SJCRH30 (cell line): ENCODE results near the gene NUP85. TPM values are rescaled to one million over a fixed set of nuclear protein-coding genes. Genes with fewer than 3 reads are reported as not detected.
"Not testable (repeated sequence)": the region's sequence is repeated elsewhere in the genome, so short reads cannot be mapped to it uniquely, and the experiment has no call there.

ENCODE experiments used
- DNase-seq, 2 experiments: peaks; one replicate each; pipeline ENCODE4 v3.0.0-alpha.2; 2015 to 2020
- H3K27ac ChIP-seq: fragments of 250-450 bp; sonication (Bioruptor Pico); 2 replicates; pipeline ENCODE4 v1.5.1; 2020; ENCODE audit warnings: mild to moderate bottlenecking, moderate library complexity
- H3K27me3 ChIP-seq: fragments of 250-450 bp; sonication (Bioruptor Pico); 2 replicates; pipeline ENCODE4 v1.5.1; 2020; ENCODE audit warnings: mild to moderate bottlenecking, moderate library complexity
- H3K36me3 ChIP-seq: fragments of 250-450 bp; sonication (Bioruptor Pico); 2 replicates; pipeline ENCODE4 v1.5.1; 2020; ENCODE audit warnings: mild to moderate bottlenecking, moderate library complexity
- H3K4me1 ChIP-seq: fragments of 250-450 bp; sonication (Bioruptor Pico); 2 replicates; pipeline ENCODE4 v1.5.1; 2020; ENCODE audit warnings: mild to moderate bottlenecking, moderate library complexity
- H3K4me3 ChIP-seq: fragments of 250-450 bp; sonication (Bioruptor Pico); 2 replicates; pipeline ENCODE4 v1.5.1; 2020; ENCODE audit warnings: mild to moderate bottlenecking, moderate library complexity
- H3K9me3 ChIP-seq: fragments of 250-450 bp; sonication (Bioruptor Pico); replicated peaks from 2 replicates; pipeline ENCODE4 v1.5.1; 2020; ENCODE audit warnings: mild to moderate bottlenecking, moderate library complexity
- total RNA-seq: library from RNA; depleted of rRNA; stranded (reverse); fragments of >200 nt; shearing (Covaris generic); gene quantifications from 2 replicates; pipeline ENCODE4 v1.2.3, GENCODE V29; 2014; rRNA removed

Gene NUP85, protein sequence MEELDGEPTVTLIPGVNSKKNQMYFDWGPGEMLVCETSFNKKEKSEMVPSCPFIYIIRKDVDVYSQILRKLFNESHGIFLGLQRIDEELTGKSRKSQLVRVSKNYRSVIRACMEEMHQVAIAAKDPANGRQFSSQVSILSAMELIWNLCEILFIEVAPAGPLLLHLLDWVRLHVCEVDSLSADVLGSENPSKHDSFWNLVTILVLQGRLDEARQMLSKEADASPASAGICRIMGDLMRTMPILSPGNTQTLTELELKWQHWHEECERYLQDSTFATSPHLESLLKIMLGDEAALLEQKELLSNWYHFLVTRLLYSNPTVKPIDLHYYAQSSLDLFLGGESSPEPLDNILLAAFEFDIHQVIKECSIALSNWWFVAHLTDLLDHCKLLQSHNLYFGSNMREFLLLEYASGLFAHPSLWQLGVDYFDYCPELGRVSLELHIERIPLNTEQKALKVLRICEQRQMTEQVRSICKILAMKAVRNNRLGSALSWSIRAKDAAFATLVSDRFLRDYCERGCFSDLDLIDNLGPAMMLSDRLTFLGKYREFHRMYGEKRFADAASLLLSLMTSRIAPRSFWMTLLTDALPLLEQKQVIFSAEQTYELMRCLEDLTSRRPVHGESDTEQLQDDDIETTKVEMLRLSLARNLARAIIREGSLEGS
- total RNA-seq, result 95.4 and 103 TPM in 2 replicates

DNA sequence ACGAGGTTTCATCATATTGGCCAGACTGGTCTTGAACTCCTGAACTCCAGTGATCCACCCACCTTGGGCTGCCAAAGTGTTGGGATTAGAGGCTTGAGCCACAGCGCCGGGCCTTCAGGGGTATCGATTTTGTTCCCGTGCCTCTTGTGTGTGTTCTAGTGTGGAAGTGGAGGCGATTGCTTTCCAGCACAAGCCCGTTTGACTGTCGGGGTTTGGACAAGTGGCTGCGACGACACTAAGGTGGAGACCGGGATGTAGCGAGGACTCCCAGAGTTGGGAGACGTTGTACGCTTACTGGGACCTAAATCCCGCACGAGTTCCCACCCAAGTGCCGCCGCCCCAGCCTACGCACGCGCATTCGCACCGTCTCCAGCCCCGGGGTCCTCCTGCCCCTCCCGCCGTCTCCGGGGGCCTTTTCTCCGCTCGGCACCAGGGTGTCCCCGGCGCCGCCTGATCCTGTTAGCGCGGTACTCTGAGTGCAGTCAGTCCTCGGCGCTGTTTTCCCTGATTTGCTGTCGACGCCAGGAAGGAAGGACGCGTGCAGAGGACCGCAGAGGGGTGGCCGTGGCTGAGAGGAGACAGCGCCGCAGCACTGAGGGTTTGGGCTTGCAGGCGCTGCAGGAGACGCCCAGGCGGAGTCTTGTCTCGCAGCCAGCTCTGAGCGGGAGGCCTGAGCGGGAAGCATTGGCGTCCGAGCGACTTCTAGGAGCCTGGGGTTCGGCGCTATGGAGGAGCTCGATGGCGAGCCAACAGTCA is at the start of gene NUP85:
Gene NUP85 (plus strand): TSS at position 643 of the 756 bp plus-strand sequence. CDS start 83 bp downstream, at position 726.
- Histone ChIP-seq H3K27me3 (no peaks in the 10 kb centered on the region), H3K36me3 (peaks cover 16% of the 10 kb centered on the region), H3K27ac (peak within 1 kb of the TSS; percentile 98), H3K4me1 (no peaks in the 10 kb centered on the region), H3K4me3 (peak within 1 kb of the TSS; percentile 87), H3K9me3 (no peaks in the 10 kb centered on the region)
- DNase-seq, result peak; percentile 99

DNA sequence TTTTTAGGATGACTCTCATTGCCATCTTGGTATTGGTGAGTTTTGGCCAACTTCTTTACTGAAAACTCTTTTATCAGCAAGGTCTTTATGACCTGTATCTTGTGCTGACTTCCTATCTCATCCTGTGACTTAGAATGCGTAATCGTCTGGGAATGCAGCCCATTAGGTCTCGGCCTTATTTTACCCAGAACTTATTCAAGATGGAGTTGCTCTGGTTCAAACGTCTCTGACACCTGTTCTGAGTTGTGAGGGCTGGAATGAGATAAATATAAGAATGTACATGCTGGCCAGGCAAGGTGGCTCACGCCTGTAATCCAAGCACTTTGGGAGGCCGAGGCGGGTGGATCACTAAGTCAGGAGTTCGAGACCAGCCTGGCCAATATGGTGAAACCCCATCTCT is 47.0 kb upstream of the NUP85 start:
- not testable (repeated sequence) for H3K9me3 ChIP-seq, H3K27me3 ChIP-seq, DNase-seq, H3K4me3 ChIP-seq, H3K27ac ChIP-seq
- Histone ChIP-seq H3K36me3 (peaks cover 20% of the 10 kb centered on the region), H3K4me1 (peaks cover 12% of the 10 kb centered on the region)

DNA sequence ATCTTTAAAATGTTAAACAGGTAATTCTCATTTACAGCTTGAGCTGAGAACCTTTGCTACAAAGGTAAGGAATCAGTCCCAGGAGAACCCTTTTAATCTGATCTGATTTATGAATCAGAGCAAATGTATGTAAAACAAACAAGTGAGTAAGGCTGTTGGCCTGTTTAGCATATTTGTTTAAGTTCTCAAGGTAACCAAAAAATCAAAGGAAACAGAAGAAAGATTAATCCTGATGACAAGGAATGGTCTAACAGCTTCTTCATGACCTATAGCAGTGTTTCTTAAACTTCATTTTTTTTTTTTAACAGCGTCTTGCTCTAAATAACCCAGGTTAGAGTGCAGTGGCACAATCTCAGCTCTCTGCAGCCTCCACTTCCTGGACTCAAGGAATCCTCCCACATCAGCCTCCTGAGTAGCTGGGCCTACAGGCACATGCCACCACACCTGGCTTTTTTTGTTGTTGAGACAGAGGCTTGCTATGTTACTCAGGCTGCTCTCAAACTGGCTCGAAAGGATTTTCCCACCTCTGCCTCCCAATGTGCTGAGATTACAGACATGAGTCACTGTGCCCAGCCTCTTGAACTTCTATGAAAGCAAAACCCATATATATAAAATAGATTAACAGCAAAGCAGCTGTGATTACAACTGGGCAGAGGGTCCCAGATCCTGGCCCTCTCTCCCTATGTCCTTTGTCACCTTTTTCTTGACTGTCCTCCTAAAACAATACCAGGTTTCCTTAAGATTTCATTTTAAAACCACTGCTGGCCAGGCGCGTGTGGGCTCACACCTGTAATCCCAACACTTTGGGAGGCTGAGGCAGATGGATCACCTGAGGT is 46.1 kb upstream of the NUP85 start:
- Histone ChIP-seq H3K4me1 (peaks cover 12% of the 10 kb centered on the region), H3K27ac (no peak overlapping the region), H3K36me3 (peaks cover 29% of the 10 kb centered on the region), H3K27me3 (no peaks in the 10 kb centered on the region), H3K9me3 (no peaks in the 10 kb centered on the region), H3K4me3 (no peak overlapping the region)
- DNase-seq, result no peak

DNA sequence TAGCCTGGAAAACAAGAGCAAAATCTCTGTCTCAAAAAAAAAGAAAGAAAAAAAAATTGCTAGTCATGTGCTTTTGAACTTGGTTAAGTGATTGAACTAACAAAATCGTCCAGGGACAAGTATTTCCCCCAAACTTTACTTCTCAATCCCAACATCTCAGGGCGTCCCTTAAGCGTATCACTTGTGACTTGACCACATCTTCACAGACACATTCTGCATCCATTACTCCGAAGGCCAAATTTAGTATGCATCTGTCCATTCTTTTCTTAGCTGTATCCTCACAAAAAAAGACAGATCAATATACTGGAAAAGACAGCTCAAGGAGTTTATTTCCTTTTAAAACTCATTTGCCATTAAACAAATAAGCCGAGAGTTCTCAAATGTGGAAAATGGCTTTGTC is 45.3 kb upstream of the NUP85 start:
- Histone ChIP-seq H3K4me1 (peaks cover 6% of the 10 kb centered on the region), H3K4me3 (no peak overlapping the region), H3K27ac (no peak overlapping the region), H3K27me3 (no peaks in the 10 kb centered on the region), H3K36me3 (peaks cover 37% of the 10 kb centered on the region), H3K9me3 (no peaks in the 10 kb centered on the region)
- DNase-seq, result no peak

DNA sequence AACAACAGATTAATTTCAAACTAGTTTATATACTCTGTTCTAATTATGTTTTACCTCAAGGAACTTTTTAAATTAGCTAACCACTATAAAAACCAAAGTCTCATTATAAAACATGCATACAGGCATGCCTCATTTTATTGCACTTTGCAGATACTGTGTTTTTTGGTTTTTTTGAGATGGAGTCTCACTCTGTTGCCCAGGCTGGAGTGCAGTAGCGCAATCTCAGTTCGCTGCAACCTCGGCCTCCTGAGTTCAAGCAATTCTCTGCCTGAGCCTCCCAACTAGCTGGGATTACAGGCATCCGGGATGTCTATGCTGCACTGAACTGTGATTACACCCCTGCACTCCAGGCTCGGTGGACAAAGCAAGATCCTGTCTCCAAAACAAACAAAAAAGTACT is 42.4 kb upstream of the NUP85 start:
- DNase-seq, result no peak
- Histone ChIP-seq H3K9me3 (no peaks in the 10 kb centered on the region), H3K27ac (no peak overlapping the region), H3K4me3 (no peak overlapping the region), H3K27me3 (no peaks in the 10 kb centered on the region), H3K4me1 (no peaks in the 10 kb centered on the region), H3K36me3 (peaks cover 62% of the 10 kb centered on the region)

GRCh38 chr17:75164606-75165005 is 40.9 kb upstream of the NUP85 start:
- H3K36me3 ChIP-seq, result peaks cover 73% of the 10 kb centered on the region
- not testable (repeated sequence) for H3K9me3 ChIP-seq, H3K27ac ChIP-seq, H3K4me3 ChIP-seq, H3K4me1 ChIP-seq, H3K27me3 ChIP-seq, DNase-seq

DNA sequence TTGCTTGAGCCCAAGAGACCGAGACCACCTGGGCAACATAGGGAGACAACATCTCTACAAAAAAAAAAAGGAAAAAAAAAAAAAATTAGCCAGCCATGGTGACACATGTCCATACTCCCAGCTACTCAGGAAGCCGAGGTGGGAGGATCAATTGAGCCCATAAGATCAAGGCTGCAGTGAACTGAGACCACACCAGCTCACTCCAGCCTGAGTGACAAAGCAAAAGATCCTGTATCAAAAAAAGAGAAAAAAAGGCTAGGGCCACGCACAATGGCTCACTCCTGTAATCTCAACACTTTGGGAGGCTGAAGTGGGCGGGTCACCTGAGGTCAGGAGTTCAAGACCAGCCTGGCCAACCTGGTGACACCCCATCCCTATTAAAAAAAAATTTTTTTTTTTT is 36.5 kb upstream of the NUP85 start:
- Histone ChIP-seq H3K27me3 (no peaks in the 10 kb centered on the region), H3K36me3 (peaks cover 92% of the 10 kb centered on the region), H3K9me3 (no peaks in the 10 kb centered on the region), H3K27ac (no peak overlapping the region), H3K4me1 (no peaks in the 10 kb centered on the region), H3K4me3 (no peak overlapping the region)
- DNase-seq, result no peak

- peaks cover 88% of the 10 kb centered on the region for H3K36me3 ChIP-seq
- no peak for DNase-seq
- H3K9me3 ChIP-seq, result no peaks in the 10 kb centered on the region
- H3K4me1 ChIP-seq, result no peaks in the 10 kb centered on the region
- H3K27me3 ChIP-seq, result no peaks in the 10 kb centered on the region
- no peak overlapping the region for H3K27ac ChIP-seq
- H3K4me3 ChIP-seq, result no peak overlapping the region
These were observed 32.0 kb upstream of the NUP85 start for GRCh38 chr17:75173526-75173925.

GRCh38 chr17:75174996-75175395 is 30.5 kb upstream of the NUP85 start:
- Histone ChIP-seq H3K36me3 (peaks cover 87% of the 10 kb centered on the region), H3K27ac (no peak overlapping the region)
- no peak for DNase-seq

DNA sequence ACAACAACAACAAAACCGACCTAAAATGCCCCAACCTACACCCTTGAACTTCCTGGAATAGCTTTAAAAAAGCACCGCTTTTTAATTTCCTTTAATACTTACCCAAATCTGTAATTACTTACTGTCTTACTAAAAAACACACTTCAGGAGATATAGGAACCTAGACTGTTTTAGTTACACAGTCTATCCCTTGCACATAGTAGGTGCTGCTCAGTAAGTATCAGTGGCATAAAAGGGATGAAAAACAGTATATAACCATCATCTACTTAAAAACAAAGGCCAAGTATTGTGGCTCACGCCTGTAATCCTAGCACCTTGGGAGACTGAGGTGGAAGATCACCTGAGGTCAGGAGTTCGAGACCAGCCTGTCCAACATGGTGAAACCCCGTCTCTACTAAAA is 28.9 kb upstream of the NUP85 start:
- no peak for DNase-seq
- Histone ChIP-seq H3K27ac (no peak overlapping the region), H3K9me3 (no peaks in the 10 kb centered on the region), H3K27me3 (no peaks in the 10 kb centered on the region), H3K4me3 (no peak overlapping the region), H3K4me1 (peaks cover 4% of the 10 kb centered on the region; the same call in 1 of the 2 replicates), H3K36me3 (peaks cover 84% of the 10 kb centered on the region)

More at GRCh38 chr17:75174996-75175395, 30.5 kb upstream of the NUP85 start:
- Histone ChIP-seq H3K9me3 (no peaks in the 10 kb centered on the region), H3K4me1 (no peaks in the 10 kb centered on the region), H3K4me3 (no peak overlapping the region), H3K27me3 (no peaks in the 10 kb centered on the region)

GRCh38 chr17:75178453-75178852 is 27.0 kb upstream of the NUP85 start:
- Histone ChIP-seq H3K4me1 (peaks cover 7% of the 10 kb centered on the region; the same call in 1 of the 2 replicates), H3K36me3 (peaks cover 68% of the 10 kb centered on the region), H3K4me3 (no peak overlapping the region), H3K27ac (no peak overlapping the region), H3K27me3 (no peaks in the 10 kb centered on the region), H3K9me3 (no peaks in the 10 kb centered on the region)
- no peak for DNase-seq

DNA sequence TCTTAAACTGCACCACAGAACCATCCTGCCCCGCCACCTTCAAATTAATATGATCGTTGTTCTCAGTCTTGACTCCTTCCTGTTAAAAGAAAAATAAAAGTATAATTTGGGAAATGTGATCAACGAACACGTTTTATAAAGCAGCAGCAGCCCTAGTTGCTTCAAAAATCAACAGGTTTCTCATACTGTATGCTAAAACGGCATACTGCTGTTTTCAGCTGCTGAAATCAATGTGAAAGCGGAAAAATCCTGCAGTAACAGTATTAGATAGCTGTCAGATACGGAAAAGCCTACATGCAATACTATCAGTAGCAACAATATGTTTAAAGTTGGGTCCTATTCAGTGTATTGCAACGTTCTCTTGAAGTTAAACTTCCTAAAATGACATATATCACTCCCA is 24.4 kb upstream of the NUP85 start:
- peak overlapping the region; percentile 89 for H3K4me3 ChIP-seq
- H3K36me3 ChIP-seq, result peaks cover 43% of the 10 kb centered on the region
- peaks cover 8% of the 10 kb centered on the region; the same call in 1 of the 2 replicates for H3K4me1 ChIP-seq
- no peak overlapping the region for H3K27ac ChIP-seq
- H3K9me3 ChIP-seq, result no peaks in the 10 kb centered on the region
- no peaks in the 10 kb centered on the region for H3K27me3 ChIP-seq
- no peak for DNase-seq

DNA sequence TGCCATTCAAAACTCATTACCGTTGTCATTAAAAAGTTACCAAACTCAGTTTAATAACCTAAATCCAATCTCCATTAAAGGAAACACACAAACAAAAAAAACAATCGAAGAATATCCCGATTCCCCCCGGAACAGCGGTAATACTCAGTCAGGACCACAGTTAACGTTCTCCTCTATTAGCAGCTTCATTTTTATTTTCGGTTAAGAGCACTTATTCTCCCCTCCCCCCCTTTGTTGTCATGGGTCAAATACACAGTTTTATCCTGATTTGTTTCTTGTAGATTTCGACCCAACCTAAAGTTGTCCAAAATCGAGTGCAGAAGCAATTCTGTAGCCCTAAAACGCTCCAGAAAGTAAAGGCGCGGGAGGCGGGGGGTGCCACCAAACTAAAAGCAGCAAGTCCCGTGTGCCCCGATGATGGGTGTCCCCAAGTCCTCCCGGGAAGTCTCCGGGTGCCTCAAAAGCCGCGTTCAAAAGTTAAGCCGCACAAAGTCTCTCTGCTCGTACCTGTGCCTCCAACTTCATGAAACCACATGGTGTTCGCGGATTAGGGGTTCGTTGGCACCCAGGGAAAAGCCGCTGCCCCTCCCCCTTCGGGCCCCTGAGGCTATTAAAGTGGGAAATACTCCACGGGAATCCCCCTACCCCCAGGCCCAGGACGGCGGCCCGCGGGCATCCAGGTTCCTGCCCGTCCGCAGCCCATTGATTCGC is 23.7 kb upstream of the NUP85 start:
- Histone ChIP-seq H3K27me3 (no peaks in the 10 kb centered on the region), H3K4me1 (peaks cover 8% of the 10 kb centered on the region; the same call in 1 of the 2 replicates), H3K36me3 (peaks cover 36% of the 10 kb centered on the region), H3K9me3 (no peaks in the 10 kb centered on the region), H3K27ac (peak overlapping the region; percentile 87), H3K4me3 (peak overlapping the region; percentile 89)
- peak; percentile 27 to 49 for DNase-seq

- Histone ChIP-seq H3K36me3 (peaks cover 31% of the 10 kb centered on the region), H3K9me3 (no peaks in the 10 kb centered on the region), H3K4me1 (peaks cover 8% of the 10 kb centered on the region; the same call in 1 of the 2 replicates), H3K27me3 (no peaks in the 10 kb centered on the region), H3K27ac (peak overlapping the region; percentile 87), H3K4me3 (peak overlapping the region; percentile 89)
- no peak for DNase-seq
These were observed 23.2 kb upstream of the NUP85 start for GRCh38 chr17:75182319-75182568.
